ENCODE results near the gene PHLDA1. TPM values are rescaled to one million over a fixed set of nuclear protein-coding genes. Genes with fewer than 3 reads are reported as not detected.

PHLDA1 gene
- total and polyA plus RNA-seq, 2 of the 4 experiments (the other 2 are of a cell fraction), result 27.8 to 32.4 TPM

DNA sequence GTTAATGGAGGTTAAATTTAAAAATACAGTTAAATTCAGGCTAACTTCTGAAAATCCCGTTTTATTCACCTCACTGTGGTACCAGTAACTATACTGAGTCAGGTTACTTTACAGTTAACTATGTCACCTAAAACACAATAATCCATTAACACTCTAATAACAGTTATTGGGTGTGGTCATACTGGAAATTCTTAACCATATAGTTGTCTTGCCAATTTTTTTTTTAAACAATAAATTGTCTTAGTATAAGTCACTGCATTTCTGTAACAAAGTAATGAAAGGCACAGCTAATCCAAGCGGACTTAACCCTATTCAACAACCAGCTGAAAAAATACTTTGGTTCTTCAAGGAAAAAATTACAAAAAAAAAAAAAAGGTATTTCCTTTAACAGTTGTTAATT lies 16.2 kb upstream of the PHLDA1 start:
- POLR2A ChIA-PET (ENCODE audit: unreplicated experiment), result interaction anchor here (0.6 kb wide), 1 partner anchor 300 kb away, joined by 4 read pairs; no protein-coding TSS in a partner anchor
- Histone ChIP-seq H3K36me3 (ENCODE audit: control insufficient read depth, insufficient read depth, low read length) (peaks cover 26% of the 10 kb centered on the region), H2AK5ac (ENCODE audit: low read depth, low read length) (no peak overlapping the region), H2BK5ac (ENCODE audit: low read depth, low read length, poor library complexity, severe bottlenecking) (no peak overlapping the region), H3K18ac (ENCODE audit: low read depth, low read length) (no peak overlapping the region), H3K23ac (ENCODE audit: low read depth, low read length) (no peak overlapping the region), H2BK20ac (ENCODE audit: low read depth, low read length) (no peak overlapping the region), H3K14ac (replicated peaks; ENCODE audit: low read depth, low read length) (no peak overlapping the region), H3K4me1 (ENCODE audit: control insufficient read depth, insufficient read depth, low read length) (0 out of 2 replicates have a peak, but pooled peaks cover 1% of the 10 kb centered on the region), H4K8ac (ENCODE audit: low read depth in 2 of 2, low read length in 2 of 2) (no peak overlapping the region), H3K4ac (ENCODE audit: low read depth, low read length) (no peak overlapping the region), H3K56ac (ENCODE audit: extremely low read depth, insufficient read depth, low read length) (no peak overlapping the region), H2BK15ac (ENCODE audit: low read depth, low read length) (no peak overlapping the region), H2AK9ac (replicated peaks; ENCODE audit: low read depth, low read length, poor library complexity) (no peak overlapping the region), H2BK120ac (ENCODE audit: low read depth, low read length) (no peak overlapping the region), H3K79me1 (ENCODE audit: low read depth in 1 of 2, low read length in 2 of 2) (peaks cover 16 to 20% of the 10 kb centered on the region in 2 experiments; a peak in 2 of 4 replicates), H3K9me3 (ENCODE audit: control insufficient read depth, insufficient read depth, low read length) (no peaks in the 10 kb centered on the region), H2AFZ (replicated peaks; ENCODE audit: low read length, poor library complexity) (no peak overlapping the region), H3K9me1 (ENCODE audit: insufficient read depth, low read length) (no peaks in the 10 kb centered on the region), H3K4me2 (ENCODE audit: low read depth, low read length) (no peak overlapping the region), H4K91ac (ENCODE audit: insufficient read depth, low read depth, low read length) (no peak overlapping the region), H3K9ac (ENCODE audit: low read depth, low read length) (no peak overlapping the region), H4K20me1 (ENCODE audit: insufficient read depth, low read length) (no peaks in the 10 kb centered on the region), H3K4me3 (ENCODE audit: insufficient read depth, low read depth, low read length) (no peak overlapping the region), H3K27me3 (ENCODE audit: control insufficient read depth, insufficient read depth, low read length) (no peaks in the 10 kb centered on the region), H4K5ac (ENCODE audit: low read depth, low read length) (no peak overlapping the region), H3K27ac (ENCODE audit: insufficient read depth, low read length) (no peak overlapping the region)
- in situ Hi-C loops (cut with MboI; ENCODE audit: low sequenced_read_pairs) (loop anchor here (25.0 kb wide), 1 partner anchor 710 kb away; the partner anchor contains the start of genes CAPS2 and GLIPR1L1), dilution Hi-C loops (cut with HindIII; ENCODE audit: low sequenced_read_pairs, unreplicated experiment) (no loop called here), intact Hi-C loops (cut with micrococcal nuclease) (no loop called here)
- BruUV-seq (replicated peaks), result no TSS peak
- WGBS, 2 experiments (ENCODE audit: extremely low coverage in 2 of 2, insufficient read length in 1 of 2), result no CpG with 5 or more reads among the region's 2 CpGs
- CTCF ChIA-PET, result no interaction called here
- no peak for TF ChIP-seq RFX5 (IDR thresholded peaks at IDR 0.05; ENCODE audit: low read depth, low read length)
- no peak for TF ChIP-seq USF2 (IDR thresholded peaks at IDR 0.05; ENCODE audit: low read depth, low read length)
- no peak for TF ChIP-seq SMC3 (IDR thresholded peaks at IDR 0.05; ENCODE audit: low read depth, low read length)
- no peak for TF ChIP-seq MXI1 (IDR thresholded peaks at IDR 0.05; ENCODE audit: borderline replicate concordance, low read depth, low read length)
- TF ChIP-seq MAFK (IDR thresholded peaks at IDR 0.05; ENCODE audit: low read depth, low read length), result no peak
- TF ChIP-seq BHLHE40 (IDR thresholded peaks at IDR 0.05; ENCODE audit: low read depth, low read length), result no peak
- no peak for TF ChIP-seq RAD21 (IDR thresholded peaks at IDR 0.05; ENCODE audit: low read length)
- TF ChIP-seq, protein P1, sequence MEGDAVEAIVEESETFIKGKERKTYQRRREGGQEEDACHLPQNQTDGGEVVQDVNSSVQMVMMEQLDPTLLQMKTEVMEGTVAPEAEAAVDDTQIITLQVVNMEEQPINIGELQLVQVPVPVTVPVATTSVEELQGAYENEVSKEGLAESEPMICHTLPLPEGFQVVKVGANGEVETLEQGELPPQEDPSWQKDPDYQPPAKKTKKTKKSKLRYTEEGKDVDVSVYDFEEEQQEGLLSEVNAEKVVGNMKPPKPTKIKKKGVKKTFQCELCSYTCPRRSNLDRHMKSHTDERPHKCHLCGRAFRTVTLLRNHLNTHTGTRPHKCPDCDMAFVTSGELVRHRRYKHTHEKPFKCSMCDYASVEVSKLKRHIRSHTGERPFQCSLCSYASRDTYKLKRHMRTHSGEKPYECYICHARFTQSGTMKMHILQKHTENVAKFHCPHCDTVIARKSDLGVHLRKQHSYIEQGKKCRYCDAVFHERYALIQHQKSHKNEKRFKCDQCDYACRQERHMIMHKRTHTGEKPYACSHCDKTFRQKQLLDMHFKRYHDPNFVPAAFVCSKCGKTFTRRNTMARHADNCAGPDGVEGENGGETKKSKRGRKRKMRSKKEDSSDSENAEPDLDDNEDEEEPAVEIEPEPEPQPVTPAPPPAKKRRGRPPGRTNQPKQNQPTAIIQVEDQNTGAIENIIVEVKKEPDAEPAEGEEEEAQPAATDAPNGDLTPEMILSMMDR (conservative IDR thresholded peaks at IDR 0.05; ENCODE audit: low read depth, low read length), result no peak
- TF ChIP-seq FOS (IDR thresholded peaks at IDR 0.05; ENCODE audit: low read depth, low read length), result no peak
- TF ChIP-seq ELK1 (IDR thresholded peaks at IDR 0.05; ENCODE audit: borderline replicate concordance, low read depth, low read length), result no peak
- no peak for TF ChIP-seq NFE2L2 (IDR thresholded peaks at IDR 0.05; ENCODE audit: low read depth, low read length)
- TF ChIP-seq MAZ (IDR thresholded peaks at IDR 0.05; ENCODE audit: borderline replicate concordance, low read depth, low read length), result no peak
- no peak for TF ChIP-seq CEBPB (IDR thresholded peaks at IDR 0.05; ENCODE audit: low read depth, low read length)
- no peak for TF ChIP-seq RCOR1 (IDR thresholded peaks at IDR 0.05; ENCODE audit: insufficient replicate concordance, low read length)
- no peak for TF ChIP-seq CHD1 (IDR thresholded peaks at IDR 0.05; ENCODE audit: low read depth, low read length)
- no peak for TF ChIP-seq POLR2A (IDR thresholded peaks at IDR 0.05; ENCODE audit: low read depth, low read length)
- no peak for DNase-seq
- no peak for ATAC-seq (ENCODE audit: low read depth)
